Left kidney (tissue), 2 donors: ENCODE measurements around the gene PRR15L. TPM values are rescaled to one million over a fixed set of nuclear protein-coding genes. Genes with fewer than 3 reads are reported as not detected.

Experiments used
- DNase-seq: peaks from one replicate; pipeline ENCODE4 v3.0.0-alpha.2; 2013
- polyA plus RNA-seq: library from polyadenylated mRNA; unstranded; fragments of 120-200 nt; gene quantifications from one replicate; pipeline ENCODE4 v1.2.1, GENCODE V29; 2013; ENCODE audit not compliant: insufficient read length

PRR15L gene
- polyA plus RNA-seq, 1 donor = 17.7 TPM

DNA sequence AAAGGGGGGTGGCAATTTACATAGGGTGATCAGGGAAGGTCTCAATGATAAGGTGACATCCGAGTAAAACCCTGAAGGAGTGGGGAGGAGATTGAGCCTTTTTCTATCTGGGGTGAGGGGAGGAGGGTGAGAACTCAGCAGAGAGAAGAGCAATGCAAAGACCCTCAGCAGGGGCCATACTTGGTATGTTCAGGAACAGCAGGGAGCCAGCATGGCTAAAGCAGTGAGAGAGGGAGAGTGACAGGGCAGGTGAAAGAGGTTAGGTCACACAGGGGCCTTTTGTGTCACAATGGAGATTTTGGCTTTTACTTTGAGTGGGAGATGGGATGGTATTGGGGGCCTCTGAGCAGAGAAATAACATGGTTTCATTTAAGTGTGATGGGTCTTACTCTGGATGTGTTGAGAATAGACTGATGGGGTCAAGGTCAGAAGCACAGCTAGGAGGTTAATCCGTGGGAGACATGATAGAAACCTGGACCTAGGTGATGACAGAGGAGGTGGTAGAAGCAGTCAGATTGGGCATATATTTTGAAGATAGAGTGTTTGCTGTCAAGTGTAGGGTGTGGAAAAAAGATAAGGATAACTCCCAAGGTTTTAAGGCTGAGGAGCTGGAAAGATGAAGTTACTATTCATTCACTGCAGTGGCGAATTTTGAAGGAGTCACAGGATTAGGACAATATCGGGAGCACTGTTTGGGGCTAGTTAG is 55.5 kb downstream of the PRR15L start:
- no peak for DNase-seq

Other genes with a start within 250 kb of the PRR15L start
- gene TBX21, start 224.6 kb downstream of the PRR15L start, polyA plus RNA-seq = 0.08 TPM
- gene OSBPL7, start 136.1 kb downstream of the PRR15L start, polyA plus RNA-seq = 16.7 TPM
- 52.8 TPM for gene MRPL10, start 126.3 kb downstream of the PRR15L start, polyA plus RNA-seq
- 2.8 TPM for gene LRRC46, start 126.2 kb downstream of the PRR15L start, polyA plus RNA-seq
- 60.0 TPM for gene SCRN2, start 116.6 kb downstream of the PRR15L start, polyA plus RNA-seq
- gene SP6, start 106.7 kb downstream of the PRR15L start, polyA plus RNA-seq = 2.7 TPM
- 26.1 TPM for gene SP2, start 61.6 kb downstream of the PRR15L start, polyA plus RNA-seq
- 21.4 TPM for gene PNPO, start 16.3 kb downstream of the PRR15L start, polyA plus RNA-seq
- gene CDK5RAP3, start 13.2 kb upstream of the PRR15L start, polyA plus RNA-seq = 186 TPM
- gene COPZ2, start 79.9 kb upstream of the PRR15L start, polyA plus RNA-seq = 15.3 TPM
- 218 TPM for gene NFE2L1, start 90.5 kb upstream of the PRR15L start, polyA plus RNA-seq
- gene CBX1, start 143.6 kb upstream of the PRR15L start, polyA plus RNA-seq = 202 TPM
- gene SNX11, start 149.9 kb upstream of the PRR15L start, polyA plus RNA-seq = 22.1 TPM